ENCODE results near the gene INSR. TPM values are rescaled to one million over a fixed set of nuclear protein-coding genes. Genes with fewer than 3 reads are reported as not detected.
A peak's percentile ranks its signal among the peaks of the same experiment; 100 is the strongest.
"Not testable (repeated sequence)": the region's sequence is repeated elsewhere in the genome, so short reads cannot be mapped to it uniquely, and the experiment has no call there.

INSR gene
- total and polyA plus RNA-seq, 4 experiments from 2014 or later, result 0.06 to 2.2 (median 0.69) TPM

DNA sequence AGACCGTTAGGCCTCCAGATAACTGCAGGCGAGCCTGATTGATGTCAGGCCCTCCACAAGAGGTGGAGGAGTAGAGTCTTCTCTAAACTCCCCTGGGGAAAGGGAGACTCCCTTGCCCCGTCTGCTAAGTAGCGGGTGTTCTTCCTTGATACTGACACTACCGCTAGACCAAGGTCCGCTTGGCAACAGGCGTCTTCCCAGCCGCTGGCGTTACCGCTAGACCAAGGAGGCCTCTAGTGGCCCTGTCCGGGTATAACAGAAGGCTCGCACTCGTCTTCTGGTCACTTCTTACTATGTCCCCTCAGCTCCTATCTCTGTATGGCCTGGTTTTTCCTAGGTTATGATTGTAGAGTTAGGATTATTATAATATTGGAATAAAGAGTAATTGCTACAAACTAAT, 227.1 kb downstream of the INSR start:
- peaks cover 8 to 12% of the 10 kb centered on the region in 2 donors for H3K36me3 Mint-ChIP-seq
- POLR2A ChIA-PET (ENCODE audit: partially characterized antibody); H3K27me3 ChIP-seq (ENCODE audit: insufficient read depth, low read length); H3K27ac ChIP-seq (ENCODE audit: low read depth, low read length); H3K27me3 Mint-ChIP-seq; H3K9me3 ChIP-seq (ENCODE audit: control insufficient read depth in 1 of 2, low read length in 2 of 2); H3K36me3 ChIP-seq (ENCODE audit: insufficient read depth, low read length); H3K4me3 Mint-ChIP-seq; H3K4me3 ChIP-seq (ENCODE audit: low read length in 2 of 2); CTCF ChIA-PET (ENCODE audit: partially characterized antibody); intact Hi-C loops (cut with micrococcal nuclease); DNase-seq; H3K9me3 Mint-ChIP-seq: not testable (repeated sequence)
- H3K4me1 ChIP-seq (ENCODE audit: insufficient read depth, low read length), result peaks cover 21% of the 10 kb centered on the region
- peak overlapping the region in 1 of 7 donors; percentile 60 for H3K27ac Mint-ChIP-seq
- peaks cover 5 to 29% (median 11%) of the 10 kb centered on the region in 4 donors for H3K4me1 Mint-ChIP-seq

DNA sequence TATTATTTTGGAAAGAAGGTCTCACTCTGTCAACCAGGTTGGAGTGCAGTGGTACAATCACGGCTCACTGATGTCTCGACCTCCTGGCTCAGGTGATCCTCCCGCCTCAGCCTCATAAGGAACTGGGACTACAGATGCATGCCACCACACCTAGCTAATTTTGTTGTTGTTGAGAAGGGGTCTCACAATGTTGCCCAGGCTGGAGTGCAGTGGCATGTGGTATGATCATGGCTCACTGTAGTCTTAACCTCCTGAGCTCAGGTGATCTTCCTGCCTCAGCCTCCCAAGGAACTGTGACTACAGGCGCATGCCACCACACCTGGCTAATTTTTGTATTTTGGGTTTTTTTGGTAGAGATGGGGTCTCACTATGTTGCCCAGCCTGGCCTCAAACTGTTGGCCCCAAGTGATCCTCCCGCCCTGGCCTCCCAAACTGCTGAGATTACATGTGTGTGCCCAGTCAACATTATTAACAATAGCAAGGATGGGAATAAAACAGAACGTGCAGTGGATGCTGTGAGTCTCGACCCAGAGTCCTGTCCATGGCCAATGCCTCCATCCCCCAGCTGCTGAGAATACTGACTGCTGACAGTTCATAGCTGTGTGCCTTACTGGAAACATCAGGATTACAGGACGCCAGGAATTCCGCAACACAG, 230.3 kb downstream of the INSR start:
- no peak overlapping the region for H3K27ac ChIP-seq (ENCODE audit: low read depth, low read length)
- H3K27ac Mint-ChIP-seq, result peak overlapping the region in 2 of 7 donors; percentile 8 to 59
- H3K27me3 Mint-ChIP-seq, result no peaks in the 10 kb centered on the region
- H3K36me3 Mint-ChIP-seq, result no peaks in the 10 kb centered on the region
- peaks cover 4% of the 10 kb centered on the region for H3K4me1 ChIP-seq (ENCODE audit: insufficient read depth, low read length)
- H3K9me3 Mint-ChIP-seq, result peaks cover 0 to under 1% (median 0%) of the 10 kb centered on the region in 8 donors
- no peak for DNase-seq
- no peaks in the 10 kb centered on the region for H3K9me3 ChIP-seq (ENCODE audit: control insufficient read depth in 1 of 2, low read length in 2 of 2)
- intact Hi-C loops (cut with micrococcal nuclease), result no loop called here
- H3K27me3 ChIP-seq (ENCODE audit: insufficient read depth, low read length), result no peaks in the 10 kb centered on the region
- H3K4me3 ChIP-seq (ENCODE audit: low read length in 2 of 2), result no peak overlapping the region
- H3K4me1 Mint-ChIP-seq, result peaks cover 2 to 5% (median 3%) of the 10 kb centered on the region in 4 donors
- H3K36me3 ChIP-seq (ENCODE audit: insufficient read depth, low read length), result no peaks in the 10 kb centered on the region
- no peak overlapping the region for H3K4me3 Mint-ChIP-seq
- POLR2A ChIA-PET (ENCODE audit: partially characterized antibody), result interaction anchor here (0.6 kb wide), 1 partner anchor 565 kb away, joined by 3 read pairs; the partner anchor contains the start of genes PET100 and XAB2
- CTCF ChIA-PET (ENCODE audit: partially characterized antibody), result no interaction called here

DNA sequence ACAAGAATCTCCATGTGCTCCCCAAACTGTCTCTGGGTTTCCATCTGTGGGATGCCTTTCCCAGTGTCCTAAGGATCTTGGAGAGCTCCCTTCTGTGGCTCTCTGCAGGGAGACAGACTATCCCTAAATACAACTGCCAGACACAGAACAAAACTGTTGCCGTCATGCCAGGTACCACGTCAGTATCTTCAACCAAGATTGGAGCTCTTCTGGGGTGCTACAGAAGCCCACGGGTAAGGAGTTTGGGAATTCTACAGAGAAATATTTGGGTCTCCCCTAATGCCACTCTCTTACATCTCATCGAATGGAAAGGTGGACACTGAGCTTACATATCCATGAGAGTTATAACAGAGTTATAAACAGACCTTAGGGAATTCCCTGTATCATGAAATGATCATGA, 230.9 kb downstream of the INSR start:
- no peaks in the 10 kb centered on the region for H3K27me3 Mint-ChIP-seq
- no peaks in the 10 kb centered on the region for H3K4me1 ChIP-seq (ENCODE audit: insufficient read depth, low read length)
- CTCF ChIA-PET (ENCODE audit: partially characterized antibody), result no interaction called here
- no peaks in the 10 kb centered on the region for H3K36me3 Mint-ChIP-seq
- no peaks in the 10 kb centered on the region for H3K9me3 ChIP-seq (ENCODE audit: control insufficient read depth in 1 of 2, low read length in 2 of 2)
- intact Hi-C loops (cut with micrococcal nuclease), result no loop called here
- H3K27me3 ChIP-seq (ENCODE audit: insufficient read depth, low read length), result no peaks in the 10 kb centered on the region
- H3K27ac ChIP-seq (ENCODE audit: low read depth, low read length), result no peak overlapping the region
- H3K4me1 Mint-ChIP-seq, result peaks cover 0 to 1% (median 0%) of the 10 kb centered on the region in 4 donors
- no peaks in the 10 kb centered on the region for H3K9me3 Mint-ChIP-seq
- no peak overlapping the region for H3K4me3 ChIP-seq (ENCODE audit: low read length in 2 of 2)
- DNase-seq, result no peak
- no peak overlapping the region for H3K27ac Mint-ChIP-seq
- H3K4me3 Mint-ChIP-seq, result no peak overlapping the region
- POLR2A ChIA-PET (ENCODE audit: partially characterized antibody), result interaction anchor here (0.6 kb wide), 1 partner anchor 566 kb away, joined by 3 read pairs; the partner anchor contains the start of genes PET100 and XAB2
- no peaks in the 10 kb centered on the region for H3K36me3 ChIP-seq (ENCODE audit: insufficient read depth, low read length)

Other genes with a start within 250 kb of the INSR start
- not detected for gene MBD3L2, start 245.1 kb downstream of the INSR start, total RNA-seq
- gene MBD3L2, start 245.1 kb downstream of the INSR start, polyA plus RNA-seq, result not detected
- gene MBD3L3, start 235.7 kb downstream of the INSR start, total RNA-seq, result not detected
- gene MBD3L3, start 235.7 kb downstream of the INSR start, polyA plus RNA-seq, result not detected
- gene ZNF557, start 224.7 kb downstream of the INSR start, total RNA-seq, result 10 to 100 TPM; 32.3 to 33.2 TPM
- 1 to 10 TPM in 1 of 2 donors, under 1 TPM in 1; 0.94 to 9.8 TPM for gene ZNF557, start 224.7 kb downstream of the INSR start, polyA plus RNA-seq
- gene ARHGEF18, start 54.5 kb upstream of the INSR start, total RNA-seq, result 10 to 100 TPM; 82.3 to 83.8 TPM
- gene ARHGEF18, start 54.5 kb upstream of the INSR start, polyA plus RNA-seq, result 10 to 100 TPM in 1 of 2 donors, 1 to 10 TPM in 1; 2.2 to 11.1 TPM
- gene PEX11G, start 194.6 kb upstream of the INSR start, total RNA-seq, result under 1 TPM; 0.64 to 0.73 TPM
- gene PEX11G, start 194.6 kb upstream of the INSR start, polyA plus RNA-seq, result 1 to 10 TPM in 1 of 2 donors, under 1 TPM in 1; 0.64 to 1.7 TPM
- gene ZNF358, start 221.7 kb upstream of the INSR start, total RNA-seq, result 1 to 10 TPM; 8.4 to 8.7 TPM
- gene ZNF358, start 221.7 kb upstream of the INSR start, polyA plus RNA-seq, result 1 to 10 TPM in 1 of 2 donors, not detected in 1; 1.6 TPM
- gene MCOLN1, start 228.2 kb upstream of the INSR start, total RNA-seq, result 10 to 100 TPM; 14.1 to 14.9 TPM
- 1 to 10 TPM; 8.0 to 9.1 TPM for gene MCOLN1, start 228.2 kb upstream of the INSR start, polyA plus RNA-seq
- gene PNPLA6, start 241.3 kb upstream of the INSR start, total RNA-seq, result 100 to 1,000 TPM; 168 to 169 TPM
- gene PNPLA6, start 241.3 kb upstream of the INSR start, polyA plus RNA-seq, result 10 to 100 TPM in 1 of 2 donors, 1 to 10 TPM in 1; 4.7 to 14.1 TPM

All from CD4-positive, alpha-beta memory T cell (primary cell).